Thyroid gland (tissue), 4 donors: ENCODE measurements around the gene ERVH48-1.
"Not testable (repeated sequence)": the region's sequence is repeated elsewhere in the genome, so short reads cannot be mapped to it uniquely, and the experiment has no call there.

Experiments
- POLR2A ChIP-seq, 2 donors: fragments of 450-650 bp; IDR thresholded peaks; one replicate each; pipeline ENCODE4 v1.6.1; 2017; ENCODE audit warnings: antibody characterized with exemption in 2 of 2, mild to moderate bottlenecking in 2 of 2, moderate library complexity in 1 of 2
- TF ChIP-seq, protein P1 (sequence below), 6 experiments: fragments of 200-600 bp in 3 of 6; fragments of 450-650 bp in 3 of 6; sonication (generic) in 3 of 6; IDR thresholded peaks; one replicate each; pipeline ENCODE4 v1.5.1; 2016 to 2019; ENCODE audit warnings: antibody characterized with exemption in 6 of 6, mild to moderate bottlenecking in 2 of 6, inconsistent platforms in 1 of 6, moderate library complexity in 1 of 6

- TF ChIP-seq, protein P1, sequence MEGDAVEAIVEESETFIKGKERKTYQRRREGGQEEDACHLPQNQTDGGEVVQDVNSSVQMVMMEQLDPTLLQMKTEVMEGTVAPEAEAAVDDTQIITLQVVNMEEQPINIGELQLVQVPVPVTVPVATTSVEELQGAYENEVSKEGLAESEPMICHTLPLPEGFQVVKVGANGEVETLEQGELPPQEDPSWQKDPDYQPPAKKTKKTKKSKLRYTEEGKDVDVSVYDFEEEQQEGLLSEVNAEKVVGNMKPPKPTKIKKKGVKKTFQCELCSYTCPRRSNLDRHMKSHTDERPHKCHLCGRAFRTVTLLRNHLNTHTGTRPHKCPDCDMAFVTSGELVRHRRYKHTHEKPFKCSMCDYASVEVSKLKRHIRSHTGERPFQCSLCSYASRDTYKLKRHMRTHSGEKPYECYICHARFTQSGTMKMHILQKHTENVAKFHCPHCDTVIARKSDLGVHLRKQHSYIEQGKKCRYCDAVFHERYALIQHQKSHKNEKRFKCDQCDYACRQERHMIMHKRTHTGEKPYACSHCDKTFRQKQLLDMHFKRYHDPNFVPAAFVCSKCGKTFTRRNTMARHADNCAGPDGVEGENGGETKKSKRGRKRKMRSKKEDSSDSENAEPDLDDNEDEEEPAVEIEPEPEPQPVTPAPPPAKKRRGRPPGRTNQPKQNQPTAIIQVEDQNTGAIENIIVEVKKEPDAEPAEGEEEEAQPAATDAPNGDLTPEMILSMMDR (IDR thresholded peaks at IDR 0.05), result not testable (repeated sequence)
- not testable (repeated sequence) for TF ChIP-seq POLR2A (IDR thresholded peaks at IDR 0.05)
Observed at GRCh38 chr21:42932378-42933136, 7.1 kb upstream of the ERVH48-1 start.
